GM12872 (cell line): Measurements from ENCODE around the gene TSBP1.

Experiments used
- CTCF ChIP-seq: IDR thresholded peaks from 3 replicates; pipeline ENCODE4 v1.5.1; 2011; ENCODE audit warnings: low read depth, mild to moderate bottlenecking, low read length, moderate library complexity; ENCODE audit not compliant: insufficient read depth

TSBP1 gene, protein sequence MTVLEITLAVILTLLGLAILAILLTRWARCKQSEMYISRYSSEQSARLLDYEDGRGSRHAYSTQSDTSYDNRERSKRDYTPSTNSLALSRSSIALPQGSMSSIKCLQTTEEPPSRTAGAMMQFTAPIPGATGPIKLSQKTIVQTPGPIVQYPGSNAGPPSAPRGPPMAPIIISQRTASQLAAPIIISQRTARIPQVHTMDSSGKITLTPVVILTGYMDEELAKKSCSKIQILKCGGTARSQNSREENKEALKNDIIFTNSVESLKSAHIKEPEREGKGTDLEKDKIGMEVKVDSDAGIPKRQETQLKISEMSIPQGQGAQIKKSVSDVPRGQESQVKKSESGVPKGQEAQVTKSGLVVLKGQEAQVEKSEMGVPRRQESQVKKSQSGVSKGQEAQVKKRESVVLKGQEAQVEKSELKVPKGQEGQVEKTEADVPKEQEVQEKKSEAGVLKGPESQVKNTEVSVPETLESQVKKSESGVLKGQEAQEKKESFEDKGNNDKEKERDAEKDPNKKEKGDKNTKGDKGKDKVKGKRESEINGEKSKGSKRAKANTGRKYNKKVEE

DNA sequence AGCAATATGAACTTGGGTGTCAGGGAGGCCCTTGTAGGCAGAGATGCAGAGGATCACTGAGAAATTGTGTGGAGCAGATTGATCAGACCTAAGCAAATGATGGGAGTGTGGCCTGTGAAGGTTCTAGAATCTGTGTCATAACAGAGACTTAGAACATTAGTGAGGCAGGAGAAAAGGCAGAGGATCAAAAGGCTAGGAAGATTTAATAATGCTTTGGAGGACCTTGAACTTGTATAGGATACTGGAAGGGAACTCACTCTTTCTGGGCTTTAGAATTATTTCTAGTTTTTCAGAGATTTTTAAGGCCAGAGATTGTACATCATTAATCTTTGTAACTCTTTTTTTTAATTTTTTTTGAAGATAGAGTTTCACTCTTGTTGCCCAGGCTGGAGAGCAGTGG is at the start of gene TSBP1:
Gene TSBP1, minus strand, starts transcription at position 101 of the 400 bp plus-strand sequence. CDS start 197 bp downstream, outside the sequence.
- TF ChIP-seq CTCF = no peak

DNA sequence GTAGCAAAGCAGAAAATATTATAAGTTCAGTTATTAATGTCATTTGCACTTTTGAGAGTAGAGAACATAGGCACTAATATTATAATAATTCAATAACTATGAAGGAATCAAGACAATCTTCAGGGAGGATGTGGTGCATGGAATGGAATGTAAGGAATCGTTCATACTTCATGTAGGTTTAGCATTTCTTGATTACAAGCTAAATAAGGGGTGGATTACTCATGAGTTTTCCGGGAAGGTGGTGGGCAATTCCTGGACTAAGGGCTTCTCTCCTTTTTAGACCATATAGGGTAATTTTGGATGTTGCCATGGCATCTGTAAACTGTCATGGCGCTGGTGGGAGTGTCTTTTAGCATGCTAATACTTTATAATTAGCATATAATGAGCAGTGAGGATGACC is 44.3 kb upstream of the TSBP1 start:
- TF ChIP-seq CTCF = no peak

DNA sequence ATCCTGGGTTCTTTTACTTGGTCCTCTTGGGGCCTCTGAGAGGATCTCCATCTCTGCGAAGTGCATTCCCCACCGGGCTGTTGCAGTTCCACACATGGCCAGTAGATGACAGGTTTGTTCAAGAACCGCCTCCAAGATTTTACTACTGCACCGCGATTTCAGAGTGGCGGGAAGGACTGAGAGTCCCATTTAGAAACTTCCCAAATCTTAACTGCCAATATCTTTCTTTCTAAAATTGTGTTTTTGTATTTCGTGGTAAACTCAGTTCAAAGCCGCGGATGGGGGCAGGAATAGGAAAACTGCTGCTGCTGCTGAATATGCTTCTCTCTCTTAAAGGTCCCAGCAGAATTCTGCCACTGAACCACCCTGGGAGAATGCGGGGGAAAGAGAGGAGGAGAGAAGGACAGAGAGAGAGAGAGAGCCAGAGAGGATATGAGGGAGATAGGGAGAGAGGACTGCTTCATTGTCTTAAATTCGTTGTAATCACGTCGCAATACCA is 43.9 kb upstream of the TSBP1 start:
- peak; percentile 98 for TF ChIP-seq CTCF

GRCh38 chr6:32413427-32414047 is 41.8 kb upstream of the TSBP1 start:
- TF ChIP-seq CTCF = peak; percentile 98

- no peak for TF ChIP-seq CTCF
Observed at GRCh38 chr6:32411566-32412327, 40.0 kb upstream of the TSBP1 start.

GRCh38 chr6:32410906-32411305 is 39.2 kb upstream of the TSBP1 start:
- no peak for TF ChIP-seq CTCF

DNA sequence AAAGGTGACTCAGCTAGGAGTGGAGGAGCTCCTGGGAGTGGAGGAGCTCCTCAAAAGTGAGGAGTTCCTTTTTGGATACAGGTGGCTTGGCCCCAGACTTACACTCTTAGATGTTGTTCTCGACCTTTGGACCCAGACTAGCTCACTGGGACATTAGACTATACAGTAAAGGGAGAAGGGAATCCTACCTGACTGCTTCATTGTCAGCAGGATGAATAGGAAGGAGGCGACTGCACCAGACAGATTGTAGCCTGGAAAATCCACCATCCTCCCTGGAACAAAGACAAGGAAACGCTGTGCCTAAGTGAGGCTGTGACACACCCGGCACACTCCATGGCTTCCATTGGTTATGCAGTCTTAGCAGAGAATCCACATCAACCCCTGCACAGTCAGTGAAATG is 35.2 kb upstream of the TSBP1 start, which contains the start of gene BTNL2:
Gene BTNL2, minus strand, starts transcription at position 325 of the 400 bp plus-strand sequence. Its CDS starts 58 bp downstream, at position 267.
- no peak for TF ChIP-seq CTCF
